ENCODE results near the gene FIG4. TPM values are rescaled to one million over a fixed set of nuclear protein-coding genes. Genes with fewer than 3 reads are reported as not detected.
"Not testable (repeated sequence)": the region's sequence is repeated elsewhere in the genome, so short reads cannot be mapped to it uniquely, and the experiment has no call there.

The FIG4 gene
- total RNA-seq, 1 experiment from 2014 or later = 23.1 TPM

GRCh38 chr6:109867970-109868358, 176.9 kb downstream of the FIG4 start:
- Histone ChIP-seq H4K20me1 (ENCODE audit: control insufficient read depth, insufficient read depth, insufficient read length) (no peaks in the 10 kb centered on the region), H3K27me3 (ENCODE audit: insufficient read depth, low read length) (no peaks in the 10 kb centered on the region), H3K27ac (ENCODE audit: insufficient read length, low read depth, low read length) (no peak overlapping the region), H3K4me1 (ENCODE audit: insufficient read depth, low read length) (peaks cover 6% of the 10 kb centered on the region; the same call in 1 of the 2 replicates), H3K23ac (ENCODE audit: insufficient read length, low read depth, low read length) (no peak overlapping the region), H2BK20ac (ENCODE audit: low read depth, low read length, poor library complexity, severe bottlenecking) (no peak overlapping the region), H3K9ac (ENCODE audit: extremely low read depth, insufficient read length, low read length) (no peak overlapping the region), H2BK12ac (ENCODE audit: insufficient read length, low read depth, low read length) (no peak overlapping the region), H3K79me1 (ENCODE audit: insufficient read depth, low read depth, low read length, poor library complexity, severe bottlenecking) (no peaks in the 10 kb centered on the region), H3K9me3 (ENCODE audit: control insufficient read depth, low read depth, low read length) (no peaks in the 10 kb centered on the region), H2BK5ac (ENCODE audit: insufficient read length, low read length) (no peak overlapping the region), H3K4me2 (ENCODE audit: insufficient read depth, insufficient read length, low read length) (no peak overlapping the region), H4K5ac (ENCODE audit: insufficient read length, low read depth, low read length) (no peak overlapping the region), H3K18ac (ENCODE audit: insufficient read length, low read depth, low read length) (no peak overlapping the region), H2BK15ac (ENCODE audit: low read depth, low read length) (no peak overlapping the region), H3K79me2 (ENCODE audit: insufficient read depth, low read length) (no peaks in the 10 kb centered on the region), H2BK120ac (ENCODE audit: low read depth, low read length, poor library complexity, severe bottlenecking) (no peak overlapping the region), H2AFZ (ENCODE audit: low read length) (peak overlapping the region; percentile 61), H4K8ac (replicated peaks; ENCODE audit: insufficient read length, low read depth, low read length) (no peak overlapping the region), H3T11ph (ENCODE audit: low read length) (no peak overlapping the region), H3K4ac (ENCODE audit: low read depth, low read length) (no peak overlapping the region), H4K91ac (ENCODE audit: insufficient read length, low read depth, low read length) (no peak overlapping the region), H3K56ac (ENCODE audit: insufficient read length, low read depth, low read length) (no peak overlapping the region), H3K23me2 (ENCODE audit: insufficient read length, low read depth, low read length, poor library complexity, severe bottlenecking) (no peaks in the 10 kb centered on the region), H3K14ac (ENCODE audit: insufficient read depth, low read length) (no peak overlapping the region), H2AK5ac (ENCODE audit: insufficient read length, low read length) (no peak overlapping the region)
- peaks cover 25 to 28% of the 10 kb centered on the region in 2 experiments for H3K4me1 Mint-ChIP-seq
- H3K9me3 Mint-ChIP-seq = peaks cover 0 to 10% of the 10 kb centered on the region in 2 experiments; a peak in 3 of 5 replicates
- H3K36me3 Mint-ChIP-seq (ENCODE audit: insufficient read depth in 1 of 3, low read depth in 3 of 3) = peaks cover 0 to 7% (median 6%) of the 10 kb centered on the region in 3 experiments; a peak in 2 of 7 replicates
- no peak for DNase-seq
- no peak overlapping the region for H3K4me3 Mint-ChIP-seq
- H3K27me3 Mint-ChIP-seq (ENCODE audit: low read depth) = no peaks in the 10 kb centered on the region; the same call in 1 of the 2 replicates
- TF ChIP-seq CTCF (conservative IDR thresholded peaks at IDR 0.05) = no peak
- peak overlapping the region in 1 of 3 experiments; percentile 25; a peak in 1 of 7 replicates for H3K27ac Mint-ChIP-seq
- WGBS (ENCODE audit: extremely low coverage, insufficient read length, low lambda C conversion rate) = no CpG with 5 or more reads among the region's 2 CpGs

DNA sequence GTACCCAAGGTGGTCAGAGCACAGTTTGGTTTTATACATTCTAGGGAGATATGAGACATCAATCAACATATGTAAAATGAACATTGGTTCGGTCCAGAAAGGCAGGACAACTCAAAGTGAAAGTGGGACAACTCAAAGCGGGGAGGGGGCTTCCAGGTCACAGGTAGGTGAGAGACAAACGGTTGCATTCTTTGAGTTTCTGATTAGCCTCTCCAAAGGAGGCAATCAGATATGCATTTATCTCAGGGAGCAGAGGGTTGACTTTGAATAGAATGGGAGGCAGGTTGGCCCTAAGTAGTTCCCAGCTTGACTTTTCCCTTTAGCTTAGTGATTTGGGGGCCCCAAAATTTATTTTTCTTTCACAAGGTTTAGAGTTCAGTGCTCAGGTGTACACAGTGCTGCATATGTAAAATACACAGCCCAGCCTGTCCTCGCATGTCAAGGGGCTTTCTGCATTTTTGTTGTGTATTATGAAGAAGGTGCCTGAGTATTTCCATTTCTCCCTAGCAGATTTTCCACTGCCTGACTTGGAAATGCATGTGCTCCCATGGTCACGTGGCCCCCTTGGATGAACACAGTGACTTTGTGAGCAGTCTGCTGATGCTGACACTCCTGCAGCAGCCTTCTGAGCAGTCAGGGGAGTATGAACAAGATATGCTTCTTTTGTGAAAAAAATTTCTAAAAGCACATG, 178.4 kb downstream of the FIG4 start:
- not testable (repeated sequence) for H2AFZ ChIP-seq (ENCODE audit: low read length); H2BK20ac ChIP-seq (ENCODE audit: low read depth, low read length, poor library complexity, severe bottlenecking); H4K20me1 ChIP-seq (ENCODE audit: control insufficient read depth, insufficient read depth, insufficient read length); H3K27me3 Mint-ChIP-seq (ENCODE audit: low read depth); H2BK5ac ChIP-seq (ENCODE audit: insufficient read length, low read length); H3K23ac ChIP-seq (ENCODE audit: insufficient read length, low read depth, low read length); H3K23me2 ChIP-seq (ENCODE audit: insufficient read length, low read depth, low read length, poor library complexity, severe bottlenecking); H3K79me1 ChIP-seq (ENCODE audit: insufficient read depth, low read depth, low read length, poor library complexity, severe bottlenecking); H4K8ac ChIP-seq (replicated peaks; ENCODE audit: insufficient read length, low read depth, low read length); H3K9me3 ChIP-seq (ENCODE audit: control insufficient read depth, low read depth, low read length); H2BK15ac ChIP-seq (ENCODE audit: low read depth, low read length); H3K27ac ChIP-seq (ENCODE audit: insufficient read length, low read depth, low read length); H2AK5ac ChIP-seq (ENCODE audit: insufficient read length, low read length); H3K79me2 ChIP-seq (ENCODE audit: insufficient read depth, low read length); H4K91ac ChIP-seq (ENCODE audit: insufficient read length, low read depth, low read length); H3K9ac ChIP-seq (ENCODE audit: extremely low read depth, insufficient read length, low read length); H3T11ph ChIP-seq (ENCODE audit: low read length); H3K4ac ChIP-seq (ENCODE audit: low read depth, low read length); DNase-seq; H3K36me3 Mint-ChIP-seq (ENCODE audit: insufficient read depth in 1 of 3, low read depth in 3 of 3); H2BK12ac ChIP-seq (ENCODE audit: insufficient read length, low read depth, low read length); H4K5ac ChIP-seq (ENCODE audit: insufficient read length, low read depth, low read length); H3K18ac ChIP-seq (ENCODE audit: insufficient read length, low read depth, low read length); H2BK120ac ChIP-seq (ENCODE audit: low read depth, low read length, poor library complexity, severe bottlenecking); H3K4me2 ChIP-seq (ENCODE audit: insufficient read depth, insufficient read length, low read length); H3K9me3 Mint-ChIP-seq; H3K4me1 ChIP-seq (ENCODE audit: insufficient read depth, low read length); H3K4me3 Mint-ChIP-seq; H3K14ac ChIP-seq (ENCODE audit: insufficient read depth, low read length); H3K27me3 ChIP-seq (ENCODE audit: insufficient read depth, low read length); H3K56ac ChIP-seq (ENCODE audit: insufficient read length, low read depth, low read length)
- Mint-ChIP-seq H3K4me1 (peaks cover 25 to 28% of the 10 kb centered on the region in 2 experiments), H3K27ac (peak overlapping the region in 1 of 3 experiments; percentile 15; a peak in 1 of 7 replicates)
- no CpG with 5 or more reads among the region's 5 CpGs for WGBS (ENCODE audit: extremely low coverage, insufficient read length, low lambda C conversion rate)
